ENCODE data around the gene MYZAP.

DNA sequence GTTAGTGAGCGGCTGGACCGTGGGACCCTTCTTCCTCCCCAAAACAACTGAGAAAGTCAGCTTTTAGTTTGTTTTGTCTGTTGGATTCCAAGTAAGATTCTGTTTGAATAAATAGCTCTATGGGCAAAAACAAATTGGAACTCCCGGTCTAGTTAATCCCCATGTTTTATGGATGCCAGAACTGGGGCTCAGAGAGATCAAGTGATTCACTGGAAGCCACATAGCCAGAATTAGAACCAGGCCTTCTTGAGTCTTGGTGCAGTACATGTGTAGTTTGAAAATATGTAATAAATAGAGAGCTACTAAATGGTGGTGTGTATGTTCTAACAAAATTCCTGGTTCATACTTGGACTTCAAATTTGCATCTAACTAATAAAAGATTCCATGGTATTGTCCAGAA, 85.5 kb downstream of the MYZAP start:
- TF ChIP-seq, protein P1, sequence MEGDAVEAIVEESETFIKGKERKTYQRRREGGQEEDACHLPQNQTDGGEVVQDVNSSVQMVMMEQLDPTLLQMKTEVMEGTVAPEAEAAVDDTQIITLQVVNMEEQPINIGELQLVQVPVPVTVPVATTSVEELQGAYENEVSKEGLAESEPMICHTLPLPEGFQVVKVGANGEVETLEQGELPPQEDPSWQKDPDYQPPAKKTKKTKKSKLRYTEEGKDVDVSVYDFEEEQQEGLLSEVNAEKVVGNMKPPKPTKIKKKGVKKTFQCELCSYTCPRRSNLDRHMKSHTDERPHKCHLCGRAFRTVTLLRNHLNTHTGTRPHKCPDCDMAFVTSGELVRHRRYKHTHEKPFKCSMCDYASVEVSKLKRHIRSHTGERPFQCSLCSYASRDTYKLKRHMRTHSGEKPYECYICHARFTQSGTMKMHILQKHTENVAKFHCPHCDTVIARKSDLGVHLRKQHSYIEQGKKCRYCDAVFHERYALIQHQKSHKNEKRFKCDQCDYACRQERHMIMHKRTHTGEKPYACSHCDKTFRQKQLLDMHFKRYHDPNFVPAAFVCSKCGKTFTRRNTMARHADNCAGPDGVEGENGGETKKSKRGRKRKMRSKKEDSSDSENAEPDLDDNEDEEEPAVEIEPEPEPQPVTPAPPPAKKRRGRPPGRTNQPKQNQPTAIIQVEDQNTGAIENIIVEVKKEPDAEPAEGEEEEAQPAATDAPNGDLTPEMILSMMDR (IDR thresholded peaks at IDR 0.05): no peak
- no peak for TF ChIP-seq POLR2AphosphoS5 (IDR thresholded peaks at IDR 0.05)
